B cell (primary cell): ENCODE results near the gene TMEM38B. TPM values are rescaled to one million over a fixed set of nuclear protein-coding genes. Genes with fewer than 3 reads are reported as not detected.

Source experiments
- ATAC-seq: fragments of 200-7000 bp; cut with Tn5 transposase; one replicate; pipeline ENCODE4 v1.10.0; 2021; ENCODE audit warnings: low read depth, mild to moderate bottlenecking, moderate number of reproducible peaks, moderate library complexity
- CTCF ChIA-PET: fragments of 350-600 bp; sonication (Branson Sonifier 250); formaldehyde crosslinking; loops from one replicate; lab custom pipeline; 2021; ENCODE audit warnings: antibody characterized with exemption, inconsistent platforms; lab: Charles Lee
- POLR2A ChIA-PET: fragments of 350-600 bp; sonication (Branson Sonifier 250); formaldehyde crosslinking; loops from one replicate; lab custom pipeline; 2021; ENCODE audit warnings: antibody characterized with exemption; lab: Charles Lee
- DNase-seq: peaks from one replicate; pipeline ENCODE4 v3.0.0; 2013
- H2AFZ ChIP-seq: 2 replicates; pipeline ENCODE4 v1.6.1; 2012; ENCODE audit warnings: mild to moderate bottlenecking, low read depth, low read length; ENCODE audit not compliant: insufficient read depth, poor library complexity, severe bottlenecking
- H3K27ac ChIP-seq, 2 donors: 1 replicate in 1 of 2; 2 replicates in 1 of 2; pipeline ENCODE4 v1.5.1; 2012 to 2013; ENCODE audit warnings: low read length in 2 of 2, mild to moderate bottlenecking in 2 of 2, moderate library complexity in 1 of 2
- H3K27me3 ChIP-seq, 4 experiments: fragments of 200-600 bp in 1 of 4; sonication (generic) in 1 of 4; replicated peaks in 1 of 4; 1 replicate in 2 of 4; 2 replicates in 2 of 4; pipeline versions ENCODE4 v1.6.1 to v1.7.0; 2013 to 2016; ENCODE audit warnings: low read length in 3 of 4, mild to moderate bottlenecking in 2 of 4, mixed read lengths in 1 of 4, moderate library complexity in 1 of 4; ENCODE audit not compliant: insufficient read depth in 4 of 4, control insufficient read depth in 3 of 4; ENCODE audit errors: control extremely low read depth in 1 of 4
- H3K36me3 ChIP-seq, 2 experiments: replicated peaks in 1 of 2; 1 replicate in 1 of 2; 2 replicates in 1 of 2; pipeline versions ENCODE4 v1.6.1 to v1.7.1; 2013; ENCODE audit warnings: low read length in 1 of 2; ENCODE audit not compliant: insufficient read depth in 2 of 2, control insufficient read depth in 1 of 2; ENCODE audit errors: control extremely low read depth in 1 of 2, extremely low read depth in 1 of 2
- H3K4me1 ChIP-seq, 2 donors: fragments of 200-600 bp in 1 of 2; sonication (generic) in 1 of 2; 1 replicate in 1 of 2; 2 replicates in 1 of 2; pipeline versions ENCODE4 v1.5.1 to v1.6.1; 2013 to 2017; ENCODE audit warnings: low read length in 2 of 2; ENCODE audit not compliant: control insufficient read depth in 2 of 2, insufficient read depth in 2 of 2
- H3K4me2 ChIP-seq: replicated peaks from 2 replicates; pipeline ENCODE3; 2012; ENCODE audit warnings: mild to moderate bottlenecking, low read depth, low read length; ENCODE audit not compliant: poor library complexity, severe bottlenecking
- H3K4me3 ChIP-seq, 5 experiments: fragments of 200-600 bp in 1 of 5; sonication (generic) in 1 of 5; 1 replicate in 3 of 5; 2 replicates in 2 of 5; pipeline versions ENCODE4 v1.5.1 to v1.7.0; 2011 to 2016; ENCODE audit warnings: low read length in 4 of 5, mild to moderate bottlenecking in 4 of 5, low read depth in 2 of 5, control low read depth in 1 of 5, moderate library complexity in 1 of 5; ENCODE audit not compliant: insufficient read depth in 1 of 5; ENCODE audit errors: control extremely low read depth in 1 of 5, extremely low read depth in 1 of 5
- H3K79me2 ChIP-seq: fragments of 200-600 bp; sonication (generic); one replicate; pipeline ENCODE4 v1.6.0; 2016; ENCODE audit warnings: low read length; ENCODE audit not compliant: control insufficient read depth, insufficient read depth
- H3K9ac ChIP-seq: fragments of 200-600 bp; sonication (generic); 2 replicates; pipeline ENCODE4 v1.6.1; 2017; ENCODE audit warnings: mild to moderate bottlenecking, low read length, moderate library complexity
- H3K9me3 ChIP-seq, 3 donors: one replicate each; pipeline versions ENCODE4 v1.6.1 to v1.7.1; 2013; ENCODE audit warnings: low read length in 2 of 3; ENCODE audit not compliant: control insufficient read depth in 2 of 3, insufficient read depth in 1 of 3; ENCODE audit errors: control extremely low read depth in 1 of 3
- H4K20me1 ChIP-seq: 2 replicates; pipeline ENCODE4 v1.6.0; 2012; ENCODE audit warnings: mild to moderate bottlenecking, low read length; ENCODE audit not compliant: insufficient read depth, control insufficient read depth, poor library complexity, severe bottlenecking
- H3K27ac Mint-ChIP-seq: one replicate; pipeline ENCODE4 v1.8.0; 2021; ENCODE audit warnings: mixed read lengths
- H3K27me3 Mint-ChIP-seq: one replicate; pipeline ENCODE4 v1.8.0; 2021; ENCODE audit warnings: mixed read lengths
- H3K4me1 Mint-ChIP-seq: one replicate; pipeline ENCODE4 v1.8.0; 2021; ENCODE audit warnings: mixed read lengths
- H3K4me3 Mint-ChIP-seq: one replicate; pipeline ENCODE4 v1.8.0; 2021; ENCODE audit warnings: mixed read lengths
- H3K9me3 Mint-ChIP-seq: one replicate; pipeline ENCODE4 v1.8.0; 2022; ENCODE audit warnings: mixed read lengths; ENCODE audit not compliant: insufficient read depth
- EZH2 ChIP-seq: IDR thresholded peaks from 2 replicates; pipeline ENCODE4 v1.6.1; 2012; ENCODE audit warnings: borderline replicate concordance, low read depth, mild to moderate bottlenecking, moderate library complexity, low read length; ENCODE audit not compliant: insufficient read depth, poor library complexity, severe bottlenecking
- WGBS: methylation state at CpG from one replicate; pipeline ENCODE4 v1.1.5; 2013; ENCODE audit warnings: missing lambda C conversion rate; ENCODE audit not compliant: insufficient coverage; 5-methylcytosine and 5-hydroxymethylcytosine counted together
- intact Hi-C: fragments of 100-400 bp; cut with micrococcal nuclease; formaldehyde crosslinking; loops from one replicate; pipeline ENCODE4 v1.10.0; 2022
- polyA plus RNA-seq: library from polyadenylated mRNA; depleted of rRNA; stranded (reverse); fragments of >200 nt; gene quantifications from 2 replicates; pipeline ENCODE4 v1.2.3, GENCODE V29; 2012
- total RNA-seq, 2 donors: library from RNA; stranded (reverse); fragments of 120-200 nt in 1 of 2; gene quantifications; 1 replicate in 1 of 2; 2 replicates in 1 of 2; pipeline versions ENCODE4 v1.2.3 to v1.2.4, GENCODE V29; 2013 to 2022
- TF ChIP-seq, protein P1 (sequence below): fragments of 200-600 bp; IDR thresholded peaks from one replicate; pipeline ENCODE4 v1.8.0; 2022; ENCODE audit warnings: antibody characterized with exemption, mild to moderate bottlenecking

Gene TMEM38B
- total and polyA plus RNA-seq, 2 donors (not counting 1 experiment from before 2014, with no cell fraction given): 6.4 to 29.6 TPM

DNA sequence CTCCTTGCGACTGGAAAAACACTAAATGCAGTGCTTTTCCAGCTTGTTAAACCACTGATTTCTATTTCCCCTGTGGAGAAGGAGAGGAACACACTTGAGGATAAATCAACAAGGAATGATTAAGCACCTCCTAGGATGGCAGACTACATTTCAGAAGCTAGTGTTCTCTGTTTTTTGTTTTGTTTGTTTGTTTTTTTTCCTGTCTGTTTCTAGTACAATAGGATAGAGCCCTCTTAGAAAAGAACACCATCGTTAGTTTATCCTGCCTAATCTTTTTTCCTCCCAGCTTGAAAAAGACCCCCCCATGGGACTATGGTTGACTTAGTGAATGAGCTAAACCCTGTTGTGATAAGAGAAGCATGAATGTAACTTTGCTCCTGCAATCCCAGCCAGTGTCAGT, 36.0 kb upstream of the TMEM38B start:
- TF ChIP-seq, protein P1, sequence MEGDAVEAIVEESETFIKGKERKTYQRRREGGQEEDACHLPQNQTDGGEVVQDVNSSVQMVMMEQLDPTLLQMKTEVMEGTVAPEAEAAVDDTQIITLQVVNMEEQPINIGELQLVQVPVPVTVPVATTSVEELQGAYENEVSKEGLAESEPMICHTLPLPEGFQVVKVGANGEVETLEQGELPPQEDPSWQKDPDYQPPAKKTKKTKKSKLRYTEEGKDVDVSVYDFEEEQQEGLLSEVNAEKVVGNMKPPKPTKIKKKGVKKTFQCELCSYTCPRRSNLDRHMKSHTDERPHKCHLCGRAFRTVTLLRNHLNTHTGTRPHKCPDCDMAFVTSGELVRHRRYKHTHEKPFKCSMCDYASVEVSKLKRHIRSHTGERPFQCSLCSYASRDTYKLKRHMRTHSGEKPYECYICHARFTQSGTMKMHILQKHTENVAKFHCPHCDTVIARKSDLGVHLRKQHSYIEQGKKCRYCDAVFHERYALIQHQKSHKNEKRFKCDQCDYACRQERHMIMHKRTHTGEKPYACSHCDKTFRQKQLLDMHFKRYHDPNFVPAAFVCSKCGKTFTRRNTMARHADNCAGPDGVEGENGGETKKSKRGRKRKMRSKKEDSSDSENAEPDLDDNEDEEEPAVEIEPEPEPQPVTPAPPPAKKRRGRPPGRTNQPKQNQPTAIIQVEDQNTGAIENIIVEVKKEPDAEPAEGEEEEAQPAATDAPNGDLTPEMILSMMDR: no peak
- no peak for TF ChIP-seq EZH2
- no peak overlapping the region for H3K4me3 ChIP-seq
- peaks cover 0 to 15% (median 0%) of the 10 kb centered on the region in 3 donors for H3K9me3 ChIP-seq
- H3K9ac ChIP-seq: no peak overlapping the region
- ATAC-seq (no peak), DNase-seq (no peak)
- H3K27me3 Mint-ChIP-seq: peaks cover 24% of the 10 kb centered on the region
- CTCF ChIA-PET: interaction anchor here (0.6 to 6.6 kb wide), 6 partner anchors 13 to 60 kb away, joined by 3 to 51 read pairs (median 9); partner anchors contain the start of gene TMEM38B
- no peak overlapping the region for H3K4me3 Mint-ChIP-seq
- H3K27ac Mint-ChIP-seq: no peak overlapping the region
- H3K4me1 ChIP-seq: peaks cover 38 to 41% of the 10 kb centered on the region in 2 donors
- no peak overlapping the region for H3K4me2 ChIP-seq
- no peaks in the 10 kb centered on the region for H4K20me1 ChIP-seq
- H3K9me3 Mint-ChIP-seq: no peaks in the 10 kb centered on the region
- POLR2A ChIA-PET: no interaction called here
- no CpG with 5 or more reads among the region's 2 CpGs for WGBS
- intact Hi-C loops: no loop called here
- H2AFZ ChIP-seq: no peak overlapping the region
- H3K27ac ChIP-seq: no peak overlapping the region
- peaks cover 0 to 32% (median 20%) of the 10 kb centered on the region in 4 experiments for H3K27me3 ChIP-seq
- H3K4me1 Mint-ChIP-seq: peaks cover 40% of the 10 kb centered on the region
- H3K36me3 ChIP-seq: no peaks in the 10 kb centered on the region
- H3K79me2 ChIP-seq: no peaks in the 10 kb centered on the region

DNA sequence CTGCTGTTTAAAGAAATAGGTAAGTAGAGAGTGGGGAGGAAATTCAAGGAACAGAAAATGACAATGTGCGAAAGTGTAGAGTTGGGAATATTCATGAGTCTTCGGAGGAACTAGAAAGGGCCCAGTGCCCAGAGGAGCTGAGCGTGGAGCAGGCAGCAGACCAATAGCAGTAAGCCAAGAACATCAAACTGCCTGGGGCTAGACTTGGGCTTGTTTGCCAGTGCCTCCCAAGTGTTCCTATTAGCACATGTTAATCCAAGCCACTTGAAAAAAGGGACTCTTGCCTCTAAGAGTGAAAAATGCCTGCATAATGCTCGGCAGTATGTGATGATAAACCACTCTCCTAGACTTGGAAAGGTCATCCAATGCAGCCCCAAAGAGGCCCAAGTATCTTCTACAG, 33.3 kb upstream of the TMEM38B start:
- TF ChIP-seq, protein P1: no peak
- no peak for TF ChIP-seq EZH2
- intact Hi-C loops: no loop called here
- no peaks in the 10 kb centered on the region for H3K79me2 ChIP-seq
- DNase-seq (no peak), ATAC-seq (no peak)
- H3K36me3 ChIP-seq: no peaks in the 10 kb centered on the region
- CTCF ChIA-PET: interaction anchor here (1.0 to 2.3 kb wide), 2 partner anchors 23 to 57 kb away, joined by 4 to 8 read pairs; no protein-coding TSS in a partner anchor
- no peak overlapping the region for H2AFZ ChIP-seq
- H3K27me3 ChIP-seq: peaks cover 0 to 24% (median 15%) of the 10 kb centered on the region in 4 experiments
- POLR2A ChIA-PET: interaction anchor here (0.6 kb wide), 1 partner anchor 417 kb away, joined by 5 read pairs; the partner anchor contains the start of gene SLC44A1
- H3K9me3 ChIP-seq: peaks cover 0 to 15% (median 0%) of the 10 kb centered on the region in 3 donors
- 100% methylated on average over 4 of the region's 4 CpGs for WGBS
- peaks cover 39% of the 10 kb centered on the region for H3K4me1 Mint-ChIP-seq
- H3K4me2 ChIP-seq: no peak overlapping the region
- H3K9ac ChIP-seq: no peak overlapping the region
- peak overlapping the region; percentile 32 for H3K4me3 Mint-ChIP-seq
- H3K9me3 Mint-ChIP-seq: no peaks in the 10 kb centered on the region
- no peaks in the 10 kb centered on the region for H4K20me1 ChIP-seq
- H3K27ac ChIP-seq: peak overlapping the region in 1 of 2 donors; percentile 80
- no peak overlapping the region for H3K4me3 ChIP-seq
- peaks cover 19% of the 10 kb centered on the region for H3K27me3 Mint-ChIP-seq
- peak overlapping the region; percentile 94 for H3K27ac Mint-ChIP-seq
- peaks cover 34 to 37% of the 10 kb centered on the region in 2 donors for H3K4me1 ChIP-seq
